Ascending aorta (tissue), 2 donors: ENCODE results near the gene CA10. TPM values are rescaled to one million over a fixed set of nuclear protein-coding genes. Genes with fewer than 3 reads are reported as not detected.

Source experiments
- DNase-seq, 2 donors: peaks; one replicate each; pipeline ENCODE4 v3.0.0-alpha.2; 2019; ENCODE audit warnings: low spot score in 2 of 2
- H3K27ac ChIP-seq, 2 donors: fragments of 200-600 bp; sonication (generic); one replicate each; pipeline ENCODE4 v1.5.1; 2016 to 2017; ENCODE audit warnings: mild to moderate bottlenecking in 1 of 2
- H3K27me3 ChIP-seq: fragments of 200-600 bp; sonication (generic); one replicate; pipeline ENCODE4 v1.5.1; 2017
- H3K36me3 ChIP-seq, 2 donors: fragments of 200-600 bp; sonication (generic); one replicate each; pipeline ENCODE4 v1.5.1; 2016
- H3K4me1 ChIP-seq, 2 donors: fragments of 200-600 bp; sonication (generic); one replicate each; pipeline ENCODE4 v1.5.1; 2016 to 2017; ENCODE audit warnings: mild to moderate bottlenecking in 1 of 2
- H3K4me3 ChIP-seq, 2 donors: fragments of 200-600 bp; sonication (generic); one replicate each; pipeline ENCODE4 v1.5.1; 2016 to 2017; ENCODE audit warnings: mild to moderate bottlenecking in 1 of 2
- H3K9me3 ChIP-seq, 2 donors: fragments of 200-600 bp; sonication (generic); one replicate each; pipeline ENCODE4 v1.5.1; 2016
- CTCF ChIP-seq, 3 experiments: fragments of 200-600 bp in 2 of 3; fragments of 450-650 bp in 1 of 3; sonication (generic) in 2 of 3; IDR thresholded peaks; one replicate each; pipeline ENCODE4 v1.5.1; 2016 to 2019; ENCODE audit warnings: antibody characterized with exemption in 3 of 3, mild to moderate bottlenecking in 1 of 3, moderate library complexity in 1 of 3
- intact Hi-C: fragments of 100-400 bp; cut with DNase I; formaldehyde crosslinking; loops from one replicate; pipeline ENCODE4 v1.15.1; 2023
- total RNA-seq: library from RNA; depleted of rRNA; stranded (reverse); fragments of >200 nt; gene quantifications from one replicate; pipeline ENCODE4 v1.1.0, GENCODE V29; 2016

The CA10 gene
- total RNA-seq, 1 donor from 2014 or later, result not detected

DNA sequence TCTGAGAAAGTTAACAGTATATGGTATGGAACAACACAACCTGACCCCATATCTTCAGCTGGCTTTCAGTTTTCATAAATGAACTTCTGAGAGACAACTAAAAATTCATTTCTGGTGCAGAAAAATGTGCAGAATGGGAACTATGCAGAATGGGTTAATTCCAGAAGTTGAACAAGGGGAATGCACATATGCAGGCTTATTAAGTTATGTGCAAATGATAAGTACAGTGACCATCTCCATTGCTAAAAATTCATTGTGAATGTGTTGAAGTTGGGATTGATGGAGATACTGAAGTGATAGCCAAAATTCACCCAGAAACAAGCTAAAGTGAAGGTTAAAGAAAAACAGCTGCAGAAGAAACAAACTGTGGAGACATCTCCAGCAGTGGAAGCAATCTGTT lies 315.8 kb downstream of the CA10 start:
- no peaks in the 10 kb centered on the region for H3K27me3 ChIP-seq
- no peak for DNase-seq
- TF ChIP-seq CTCF (IDR thresholded peaks at IDR 0.05), result no peak
- no peaks in the 10 kb centered on the region for H3K9me3 ChIP-seq
- intact Hi-C loops, result no loop called here
- H3K27ac ChIP-seq, result no peak overlapping the region
- H3K4me1 ChIP-seq, result no peaks in the 10 kb centered on the region
- no peaks in the 10 kb centered on the region for H3K36me3 ChIP-seq
- H3K4me3 ChIP-seq, result no peak overlapping the region

DNA sequence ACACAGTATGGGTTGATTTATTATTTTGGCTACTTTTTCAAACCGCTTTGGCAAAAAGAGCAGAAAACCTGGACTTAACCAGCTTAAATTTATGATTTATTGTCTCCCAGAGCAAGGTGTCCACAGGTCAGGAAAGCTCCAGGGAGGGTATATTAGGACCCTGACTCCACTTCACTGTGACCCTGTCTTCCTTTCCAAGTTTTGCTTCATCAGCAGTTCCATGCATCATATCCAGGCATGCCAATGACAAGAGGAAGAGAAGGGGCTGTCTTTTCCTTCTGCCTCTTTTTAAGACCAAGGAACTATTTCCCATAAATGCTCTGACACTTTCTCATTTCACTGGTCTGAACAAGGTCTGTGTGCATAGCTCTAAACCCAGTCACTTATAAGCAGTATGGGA lies 316.8 kb downstream of the CA10 start:
- no peak for TF ChIP-seq CTCF (IDR thresholded peaks at IDR 0.05)
- no peaks in the 10 kb centered on the region for H3K4me1 ChIP-seq
- no peaks in the 10 kb centered on the region for H3K36me3 ChIP-seq
- no peak overlapping the region for H3K27ac ChIP-seq
- H3K9me3 ChIP-seq, result no peaks in the 10 kb centered on the region
- no peak for DNase-seq
- intact Hi-C loops, result no loop called here
- H3K27me3 ChIP-seq, result no peaks in the 10 kb centered on the region
- H3K4me3 ChIP-seq, result no peak overlapping the region

- DNase-seq, result no peak
- Histone ChIP-seq H3K36me3 (no peaks in the 10 kb centered on the region), H3K27ac (no peak overlapping the region), H3K9me3 (no peaks in the 10 kb centered on the region), H3K4me1 (no peaks in the 10 kb centered on the region), H3K4me3 (no peak overlapping the region), H3K27me3 (no peaks in the 10 kb centered on the region)
- intact Hi-C loops, result no loop called here
- no peak for TF ChIP-seq CTCF (IDR thresholded peaks at IDR 0.05)
These were observed 317.8 kb downstream of the CA10 start for GRCh38 chr17:51840688-51841087.

GRCh38 chr17:51833620-51834019 lies 324.9 kb downstream of the CA10 start:
- intact Hi-C loops, result no loop called here
- Histone ChIP-seq H3K9me3 (no peaks in the 10 kb centered on the region), H3K27me3 (no peaks in the 10 kb centered on the region), H3K4me1 (no peaks in the 10 kb centered on the region), H3K36me3 (no peaks in the 10 kb centered on the region), H3K4me3 (no peak overlapping the region), H3K27ac (no peak overlapping the region)
- DNase-seq, result no peak
- TF ChIP-seq CTCF (IDR thresholded peaks at IDR 0.05), result no peak

DNA sequence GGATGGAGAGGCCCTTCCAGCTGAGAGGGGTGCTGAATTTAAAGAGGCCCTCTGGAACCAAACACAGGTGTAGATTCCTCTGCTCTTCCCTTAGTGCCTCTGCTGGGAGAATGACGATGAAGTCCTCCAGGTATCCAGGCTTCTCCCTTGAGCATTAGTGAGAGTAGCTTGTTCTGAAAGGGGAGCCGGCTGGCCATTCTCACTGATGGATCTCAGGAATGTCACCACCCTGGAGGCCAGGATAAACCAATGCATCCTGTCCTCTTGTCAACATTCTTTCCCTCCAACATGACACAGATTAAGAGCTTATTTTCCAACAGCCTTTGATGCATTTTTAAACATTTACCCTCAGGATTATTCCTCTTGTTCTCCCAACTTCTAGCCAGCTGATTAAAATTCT lies 325.5 kb downstream of the CA10 start:
- H3K27me3 ChIP-seq, result no peaks in the 10 kb centered on the region
- no peak for TF ChIP-seq CTCF (IDR thresholded peaks at IDR 0.05)
- DNase-seq, result no peak
- H3K9me3 ChIP-seq, result no peaks in the 10 kb centered on the region
- no peaks in the 10 kb centered on the region for H3K4me1 ChIP-seq
- no peak overlapping the region for H3K4me3 ChIP-seq
- no peaks in the 10 kb centered on the region for H3K36me3 ChIP-seq
- H3K27ac ChIP-seq, result no peak overlapping the region
- intact Hi-C loops, result no loop called here

DNA sequence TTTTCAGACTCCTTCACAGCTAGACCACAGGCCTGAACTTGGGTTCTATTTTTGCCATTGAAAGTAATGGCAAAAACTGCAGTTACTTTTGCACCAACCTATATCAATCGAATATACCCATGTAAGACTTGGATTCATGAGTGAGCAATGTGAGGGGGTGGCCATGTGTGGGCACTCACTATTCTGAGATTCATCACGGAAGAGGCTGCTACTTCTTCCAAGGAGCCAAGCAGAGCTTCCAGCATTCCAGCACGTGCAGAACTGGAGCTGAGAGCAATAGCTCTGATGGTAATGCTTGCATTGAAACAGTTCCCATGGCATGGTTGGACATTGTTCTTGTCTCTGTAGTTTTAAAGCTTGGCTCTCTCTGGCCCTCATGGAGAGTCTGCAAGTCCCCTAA lies 327.6 kb downstream of the CA10 start:
- H3K27ac ChIP-seq, result no peak overlapping the region
- H3K4me1 ChIP-seq, result no peaks in the 10 kb centered on the region
- H3K9me3 ChIP-seq, result no peaks in the 10 kb centered on the region
- no peak for DNase-seq
- H3K27me3 ChIP-seq, result no peaks in the 10 kb centered on the region
- no peak overlapping the region for H3K4me3 ChIP-seq
- H3K36me3 ChIP-seq, result no peaks in the 10 kb centered on the region
- intact Hi-C loops, result no loop called here
- no peak for TF ChIP-seq CTCF (IDR thresholded peaks at IDR 0.05)
